Midbrain (tissue), 1 donor: Measurements from ENCODE around the gene LINC01488.

Experiments
- DNase-seq: peaks from one replicate; lab custom pipeline; 2025; lab: John Stamatoyannopoulos, UW

The LINC01488 gene

GRCh38 chr11:69492201-69492991, 10.9 kb downstream of the LINC01488 start:
- no peak for DNase-seq

DNA sequence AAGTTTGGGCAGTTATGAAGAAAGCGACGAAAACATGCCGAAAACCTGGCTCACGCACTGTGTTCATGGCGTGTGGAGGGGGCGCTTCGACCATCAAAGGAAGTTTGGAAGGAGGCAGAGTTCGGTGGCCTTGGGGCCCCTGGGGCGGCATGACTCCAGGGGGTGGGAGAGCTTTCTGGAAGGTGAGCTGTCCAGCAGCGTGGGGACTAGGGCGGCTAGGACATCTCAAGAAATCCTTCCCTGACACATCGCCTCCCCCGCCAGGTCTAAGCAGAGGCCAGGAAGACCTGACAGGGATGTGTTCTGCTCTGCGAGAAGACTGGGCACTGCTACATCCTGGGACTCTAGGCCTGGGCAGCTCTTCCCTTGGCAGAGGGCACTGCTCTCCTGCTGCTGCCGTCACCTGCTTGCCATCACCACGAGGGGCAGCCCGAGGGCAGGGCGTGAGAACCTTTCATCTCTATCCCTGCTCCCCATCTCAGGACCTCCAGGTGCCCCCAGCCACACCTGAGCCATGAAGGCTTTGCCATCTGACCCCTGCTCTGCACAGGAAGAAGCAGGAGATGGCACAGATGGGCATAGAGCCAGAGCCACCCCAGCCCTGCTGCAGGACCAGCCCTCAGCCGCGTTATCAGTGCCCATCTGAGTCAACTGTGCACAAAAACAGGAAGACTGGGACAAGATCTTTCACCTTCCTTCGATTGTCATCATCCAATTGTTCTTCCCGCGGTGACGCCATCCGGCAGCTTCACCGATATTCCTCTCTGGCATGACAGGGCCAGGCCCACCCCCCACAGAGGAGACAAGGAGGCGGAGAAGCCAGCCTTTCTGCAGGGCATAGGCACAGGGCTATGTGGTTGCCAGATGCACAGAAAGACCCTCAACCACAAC, 12.7 kb downstream of the LINC01488 start:
- no peak for DNase-seq

DNA sequence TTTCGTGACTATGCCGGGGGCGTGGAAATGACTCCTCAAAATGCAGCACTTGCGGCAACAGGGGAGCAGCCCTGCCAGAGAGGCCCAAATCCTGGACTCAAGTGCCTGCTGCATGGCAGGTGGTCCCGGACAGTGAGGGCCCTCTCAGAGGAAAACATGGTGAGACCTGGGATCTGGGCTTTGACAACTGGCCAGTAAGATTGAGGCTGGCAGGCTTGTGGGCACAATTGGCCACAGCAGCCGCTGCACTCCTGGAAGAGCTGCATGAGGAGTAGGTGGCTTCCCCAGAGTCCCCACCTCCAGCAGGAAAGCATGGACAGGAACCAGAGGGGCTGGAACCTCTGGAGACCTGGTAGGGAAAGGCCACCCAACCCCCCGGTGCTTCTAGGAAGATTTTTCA, 13.4 kb downstream of the LINC01488 start:
- no peak for DNase-seq

GRCh38 chr11:69495441-69496201, 14.2 kb downstream of the LINC01488 start:
- DNase-seq: no peak

DNA sequence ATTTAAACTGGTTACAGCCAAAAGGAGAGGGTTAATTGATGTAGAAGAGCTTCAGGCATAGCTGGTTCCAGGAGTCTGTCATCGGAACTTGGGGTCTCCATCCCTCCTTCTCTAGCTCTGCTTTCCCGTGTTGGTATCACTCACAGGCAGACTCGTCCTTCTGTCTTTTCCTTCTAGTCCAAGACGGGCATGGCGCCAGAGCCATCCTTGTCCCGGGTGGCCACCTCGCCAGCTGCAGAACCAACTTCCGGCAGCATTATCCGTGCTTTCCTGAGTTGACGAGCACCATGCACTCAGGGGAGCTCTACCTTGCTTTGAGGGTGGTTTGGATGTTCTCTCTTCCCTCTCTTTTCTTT, 14.7 kb downstream of the LINC01488 start:
- no peak for DNase-seq

DNA sequence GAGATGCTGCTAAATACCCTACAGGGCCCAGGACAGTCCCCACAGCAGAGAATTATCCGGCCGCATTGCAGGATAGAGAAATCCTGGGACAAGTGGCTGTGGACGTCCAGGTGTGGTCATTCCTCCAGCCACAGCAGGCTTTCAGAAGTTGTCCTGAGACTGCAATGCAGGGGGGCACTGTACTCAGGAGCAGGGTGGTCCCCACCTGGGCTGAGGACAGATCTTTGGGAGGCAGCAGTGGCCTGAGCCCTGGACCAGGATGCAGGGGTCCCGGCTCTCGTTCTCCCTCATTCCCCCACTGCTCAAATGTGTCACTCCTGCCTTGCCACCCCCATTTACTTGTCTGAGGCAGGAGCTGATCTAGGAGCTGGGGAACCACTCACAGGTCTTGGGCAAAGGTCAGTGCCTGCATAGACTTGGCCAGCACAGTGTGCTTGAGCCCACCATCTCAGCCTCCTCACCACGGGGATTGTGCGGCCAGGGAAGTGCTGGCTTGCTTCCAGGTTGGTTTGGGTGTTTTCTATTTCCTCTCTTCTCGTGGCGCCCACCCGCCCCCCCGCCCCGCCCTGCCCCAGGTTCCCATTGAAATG, 15.3 kb downstream of the LINC01488 start:
- DNase-seq: no peak

GRCh38 chr11:69497221-69497787, 15.8 kb downstream of the LINC01488 start:
- DNase-seq: peak; percentile 54

GRCh38 chr11:69498614-69499175, 17.2 kb downstream of the LINC01488 start:
- no peak for DNase-seq

DNA sequence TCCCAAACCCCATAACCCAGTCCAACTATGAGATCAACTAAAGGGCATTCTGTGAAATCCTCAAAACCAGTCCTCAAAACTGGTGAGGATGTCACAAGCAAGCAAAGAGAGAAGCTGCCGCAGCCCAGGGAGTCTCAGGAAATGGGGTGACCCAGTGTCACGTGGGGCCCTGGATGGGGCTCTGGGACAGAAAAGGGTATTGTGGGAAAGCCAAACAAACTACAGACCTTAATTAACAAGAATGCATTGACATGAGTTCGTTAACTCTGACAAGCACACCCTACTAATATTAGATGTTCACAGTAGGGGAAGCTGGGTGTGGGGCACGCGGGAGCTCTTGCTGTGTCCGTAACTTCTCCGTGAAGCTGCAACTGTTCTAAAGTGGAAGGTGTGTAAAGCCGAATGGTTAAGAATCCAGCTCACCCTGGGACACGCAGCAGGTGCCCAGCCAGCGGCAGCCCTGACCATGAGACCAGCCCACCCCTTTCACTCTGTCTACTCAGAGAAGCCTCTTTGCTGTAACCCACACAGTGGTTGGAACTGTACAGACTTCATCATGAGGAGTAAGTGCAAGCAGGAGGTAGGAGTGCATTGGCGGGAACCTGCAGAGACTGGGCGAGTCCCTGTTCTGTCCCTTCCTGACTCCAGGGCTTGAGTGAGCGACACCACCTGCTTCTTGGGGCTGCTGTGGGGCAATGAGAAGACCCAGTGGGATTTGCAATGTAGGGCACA, 17.9 kb downstream of the LINC01488 start:
- no peak for DNase-seq

DNA sequence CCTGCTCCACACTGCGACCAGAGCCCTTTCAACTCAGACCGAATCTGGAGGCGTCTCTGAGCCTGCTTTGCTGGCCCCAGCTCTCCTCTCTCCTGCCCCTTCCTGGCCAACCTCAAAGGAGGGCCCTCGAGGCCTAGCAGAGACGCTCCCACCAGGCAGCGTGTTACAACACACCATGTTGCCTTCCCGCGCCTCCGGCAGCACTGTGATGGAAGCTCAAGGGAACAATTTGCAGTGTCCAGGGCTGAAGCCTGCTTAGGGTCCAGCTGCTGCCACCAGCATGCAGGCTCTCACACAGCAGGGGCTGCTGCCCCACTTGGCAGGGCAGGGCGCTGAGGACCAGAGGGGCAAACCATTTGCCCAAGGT, 18.4 kb downstream of the LINC01488 start:
- no peak for DNase-seq

DNA sequence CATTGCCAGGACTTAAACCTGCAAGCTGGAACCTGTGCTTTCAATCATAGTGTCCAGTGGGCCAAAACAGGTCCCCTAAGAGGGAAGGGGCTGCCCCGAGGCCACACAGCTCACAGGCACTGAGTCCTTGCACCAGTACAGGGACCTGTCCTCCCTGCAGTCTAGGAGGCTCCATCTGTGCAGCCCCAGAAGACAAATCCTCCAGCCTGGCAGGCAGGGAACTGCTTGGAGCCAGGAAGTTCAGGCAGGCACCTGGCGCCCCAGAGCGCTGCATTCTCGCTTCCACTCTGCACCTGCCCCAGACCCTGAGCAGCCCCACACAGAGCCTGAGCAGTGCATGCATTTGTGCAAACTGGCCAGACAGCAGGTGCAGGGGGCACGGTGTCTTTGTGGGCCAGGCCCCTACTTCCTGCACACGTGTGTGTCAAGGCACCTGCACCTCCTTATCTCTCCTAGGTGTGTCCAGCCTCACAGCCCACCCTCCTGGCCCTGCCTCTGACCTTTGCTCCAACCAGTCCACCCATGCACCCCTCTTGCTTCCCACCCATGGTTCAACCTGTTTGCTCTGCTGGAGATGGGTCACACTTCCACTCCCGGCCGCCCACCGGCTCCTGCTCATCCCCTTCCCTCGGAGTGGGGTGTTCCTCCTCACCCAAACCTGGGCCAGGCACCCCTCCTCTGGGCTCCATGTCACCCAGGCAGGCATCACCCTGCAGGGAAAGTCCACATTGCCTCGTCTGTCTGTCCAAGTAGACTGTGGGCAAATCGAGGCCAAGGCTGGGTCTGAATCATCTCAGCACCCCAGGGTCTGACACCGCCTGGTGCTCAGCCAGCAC, 19.0 kb downstream of the LINC01488 start:
- no peak for DNase-seq

DNA sequence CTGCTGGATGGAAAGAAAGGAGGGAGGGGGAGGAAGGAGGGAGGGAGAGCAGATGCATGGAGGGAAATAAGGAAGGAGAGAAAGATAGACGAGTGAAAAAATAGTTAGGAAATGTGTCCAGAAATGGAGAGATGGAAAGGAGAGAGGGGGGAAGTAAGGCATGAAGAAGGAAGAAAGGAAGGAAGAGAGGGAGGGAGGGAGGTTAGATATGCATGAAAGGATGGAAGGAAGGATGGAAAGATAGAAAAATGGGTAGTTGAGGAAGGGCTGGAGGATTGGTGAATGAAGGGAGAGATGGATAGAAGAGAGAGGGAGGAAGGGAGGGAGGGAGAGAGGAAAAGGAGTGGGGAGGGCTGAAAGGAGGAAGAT, 19.6 kb downstream of the LINC01488 start:
- no peak for DNase-seq

- DNase-seq: no peak
Measured at GRCh38 chr11:69501891-69502860, 20.7 kb downstream of the LINC01488 start.

GRCh38 chr11:69504127-69504526, 22.7 kb downstream of the LINC01488 start:
- no peak for DNase-seq

DNA sequence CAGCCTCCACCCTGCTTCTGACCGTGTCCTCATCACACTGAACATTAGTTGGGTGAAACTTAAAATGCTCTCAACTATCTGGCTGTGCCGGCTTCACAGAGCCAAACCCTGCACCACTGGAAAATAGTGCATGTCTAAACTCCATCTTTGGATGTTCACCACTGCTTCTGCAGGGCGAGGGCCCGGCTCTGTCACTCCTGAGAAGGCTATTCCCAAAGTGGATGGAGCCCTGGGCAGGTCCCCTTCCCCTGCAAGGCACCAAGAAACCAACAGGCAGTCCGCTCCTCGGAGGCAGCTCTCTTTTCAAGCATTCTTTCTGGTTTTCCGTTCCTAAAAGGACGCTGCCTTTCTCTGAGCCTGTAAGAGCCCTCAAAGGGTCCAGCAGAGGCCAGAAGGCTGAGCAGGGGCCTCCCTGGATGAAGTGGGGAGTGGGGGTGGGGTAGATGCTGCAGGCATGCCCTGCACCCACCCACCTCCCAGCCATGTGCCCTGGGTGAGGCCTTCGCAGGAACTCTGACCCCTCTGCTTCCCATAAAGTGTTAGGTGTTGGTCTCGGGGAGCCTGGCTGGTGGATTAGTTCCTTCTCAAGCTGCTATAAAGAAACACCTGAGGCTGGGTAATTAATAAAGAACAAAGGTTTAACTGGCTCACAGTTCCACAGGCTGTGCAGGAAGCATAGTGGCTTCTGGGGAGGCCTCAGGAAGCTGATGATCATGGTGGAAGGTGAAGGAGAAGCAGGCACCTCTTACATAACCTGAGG, 23.3 kb downstream of the LINC01488 start:
- no peak for DNase-seq

GRCh38 chr11:69508974-69509373, 27.5 kb downstream of the LINC01488 start:
- no peak for DNase-seq

DNA sequence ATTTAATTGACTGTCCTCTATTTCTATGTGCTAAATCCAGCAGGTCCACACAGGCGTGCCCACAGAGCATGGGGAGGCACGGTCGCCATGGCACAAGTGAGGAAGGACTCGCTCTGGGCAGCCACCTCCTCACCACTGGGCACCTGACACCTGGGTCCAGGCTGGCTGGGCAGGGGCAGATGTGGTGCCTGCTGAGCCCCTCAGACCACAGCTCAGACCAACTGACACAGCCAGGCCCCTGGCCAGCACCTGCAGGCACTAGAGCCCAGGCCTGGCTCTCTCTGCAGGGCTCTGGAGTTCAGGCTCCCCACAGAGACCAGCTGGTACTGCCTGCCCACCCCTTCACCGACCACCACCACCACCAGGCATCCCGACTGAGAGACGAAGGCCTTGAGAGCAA, 27.9 kb downstream of the LINC01488 start:
- no peak for DNase-seq

- DNase-seq: no peak
Measured at GRCh38 chr11:69509846-69510390, 28.5 kb downstream of the LINC01488 start.
